Mesenchymal stem cell (in vitro differentiated cells and primary cell): Measurements from ENCODE around the gene RAPGEF5.

Experiments used
- DNase-seq: peaks from one replicate; pipeline ENCODE4 v3.0.0-alpha.2; 2013
- H2AFZ ChIP-seq: one replicate; pipeline ENCODE4 v1.6.1; 2013; ENCODE audit warnings: low read depth, mild to moderate bottlenecking, control low read depth, inconsistent platforms, low read length, moderate library complexity
- H2AK5ac ChIP-seq: 2 replicates; pipeline ENCODE4 v1.6.1; 2013; ENCODE audit warnings: low read length, moderate library complexity, mild to moderate bottlenecking, inconsistent platforms; ENCODE audit not compliant: severe bottlenecking
- H2BK120ac ChIP-seq: one replicate; pipeline ENCODE4 v1.6.1; 2013; ENCODE audit warnings: low read depth, mild to moderate bottlenecking, inconsistent platforms, low read length, moderate library complexity
- H2BK12ac ChIP-seq, 2 experiments: one replicate each; pipeline ENCODE4 v1.6.1; 2013; ENCODE audit warnings: inconsistent platforms in 2 of 2, low read length in 2 of 2, mild to moderate bottlenecking in 2 of 2, moderate library complexity in 2 of 2, control low read depth in 1 of 2
- H2BK15ac ChIP-seq: one replicate; pipeline ENCODE4 v1.6.1; 2013; ENCODE audit warnings: mild to moderate bottlenecking, low read depth, inconsistent platforms; ENCODE audit not compliant: poor library complexity, severe bottlenecking
- H2BK5ac ChIP-seq: 2 replicates; pipeline ENCODE4 v1.6.1; 2013; ENCODE audit warnings: low read depth, mild to moderate bottlenecking, low read length, control low read depth, inconsistent platforms; ENCODE audit not compliant: poor library complexity, severe bottlenecking
- H3K14ac ChIP-seq, 2 experiments: one replicate each; pipeline ENCODE4 v1.6.1; 2013; ENCODE audit warnings: inconsistent platforms in 2 of 2, low read length in 2 of 2, control low read depth in 1 of 2, mild to moderate bottlenecking in 1 of 2, moderate library complexity in 1 of 2
- H3K18ac ChIP-seq, 2 experiments: one replicate each; pipeline ENCODE4 v1.6.1; 2013; ENCODE audit warnings: inconsistent platforms in 2 of 2, low read length in 2 of 2, control low read depth in 1 of 2, low read depth in 1 of 2, mild to moderate bottlenecking in 1 of 2
- H3K23ac ChIP-seq, 2 experiments: one replicate each; pipeline ENCODE4 v1.6.1; 2013; ENCODE audit warnings: inconsistent platforms in 2 of 2, low read length in 2 of 2, mild to moderate bottlenecking in 2 of 2, moderate library complexity in 2 of 2, control low read depth in 1 of 2
- H3K27ac ChIP-seq: 2 replicates; pipeline ENCODE4 v1.5.1; 2013; ENCODE audit warnings: mild to moderate bottlenecking, moderate library complexity, low read length, control low read depth, inconsistent platforms; ENCODE audit not compliant: poor library complexity, severe bottlenecking
- H3K27me3 ChIP-seq, 2 experiments: 2 replicates each; pipeline versions ENCODE4 v1.6.1 to v1.7.0; 2013; ENCODE audit warnings: low read length in 2 of 2, mild to moderate bottlenecking in 2 of 2, moderate library complexity in 2 of 2, control low read depth in 1 of 2, inconsistent platforms in 1 of 2; ENCODE audit not compliant: control insufficient read depth in 1 of 2, insufficient read depth in 1 of 2
- H3K36me3 ChIP-seq, 2 experiments: 2 replicates each; pipeline versions ENCODE4 v1.6.1 to v1.7.0; 2013; ENCODE audit warnings: low read length in 2 of 2, control low read depth in 1 of 2, inconsistent platforms in 1 of 2, low read depth in 1 of 2, mild to moderate bottlenecking in 1 of 2; ENCODE audit not compliant: insufficient read depth in 2 of 2, control insufficient read depth in 1 of 2
- H3K4ac ChIP-seq, 2 experiments: one replicate each; pipeline ENCODE4 v1.6.1; 2013; ENCODE audit warnings: inconsistent platforms in 2 of 2, low read length in 2 of 2, mild to moderate bottlenecking in 2 of 2, moderate library complexity in 2 of 2, control low read depth in 1 of 2, low read depth in 1 of 2
- H3K4me1 ChIP-seq: 2 replicates; pipeline ENCODE4 v1.6.1; 2013; ENCODE audit warnings: low read depth, low read length, control low read depth; ENCODE audit not compliant: control insufficient read depth, insufficient read depth
- H3K4me2 ChIP-seq: 2 replicates; pipeline ENCODE4 v1.6.1; 2013; ENCODE audit warnings: low read length, mild to moderate bottlenecking, inconsistent platforms; ENCODE audit not compliant: poor library complexity, severe bottlenecking
- H3K4me3 ChIP-seq, 2 experiments: 2 replicates each; pipeline versions ENCODE4 v1.5.1 to v1.7.0; 2013; ENCODE audit warnings: low read length in 2 of 2, mild to moderate bottlenecking in 2 of 2, control low read depth in 1 of 2, low read depth in 1 of 2; ENCODE audit not compliant: insufficient read depth in 1 of 2
- H3K79me1 ChIP-seq: replicated peaks from 2 replicates; pipeline ENCODE4 v1.6.1; 2013; ENCODE audit warnings: mild to moderate bottlenecking, control low read depth, low read length, inconsistent platforms; ENCODE audit not compliant: poor library complexity, severe bottlenecking
- H3K9ac ChIP-seq: 2 replicates; pipeline ENCODE4 v1.7.0; 2013; ENCODE audit warnings: mild to moderate bottlenecking, low read length, moderate library complexity
- H3K9me3 ChIP-seq: 2 replicates; pipeline ENCODE4 v1.7.0; 2013; ENCODE audit warnings: mild to moderate bottlenecking, low read length; ENCODE audit not compliant: control insufficient read depth
- H4K8ac ChIP-seq: one replicate; pipeline ENCODE4 v1.6.1; 2013; ENCODE audit warnings: inconsistent platforms, mild to moderate bottlenecking, low read length, moderate library complexity
- H4K91ac ChIP-seq: one replicate; pipeline ENCODE4 v1.6.1; 2013; ENCODE audit warnings: mild to moderate bottlenecking, low read length, inconsistent platforms
- WGBS: methylation state at CpG from one replicate; pipeline ENCODE4 v1.1.7; 2013; ENCODE audit warnings: mixed read lengths; 5-methylcytosine and 5-hydroxymethylcytosine counted together

Gene RAPGEF5

GRCh38 chr7:22352887-22353286, 4.1 kb downstream of the RAPGEF5 start:
- Histone ChIP-seq H2BK120ac (no peak overlapping the region), H3K23ac (no peak overlapping the region), H3K4me1 (peaks cover 16% of the 10 kb centered on the region), H4K91ac (no peak overlapping the region), H3K27ac (no peak overlapping the region), H2AFZ (no peak overlapping the region), H3K9ac (no peak overlapping the region), H2BK15ac (no peak overlapping the region), H3K4ac (no peak overlapping the region), H2BK12ac (no peak overlapping the region), H3K79me1 (no peaks in the 10 kb centered on the region), H3K27me3 (peaks cover 12 to 36% of the 10 kb centered on the region in 2 experiments), H3K18ac (no peak overlapping the region), H3K36me3 (peaks cover 0 to 3% of the 10 kb centered on the region in 2 experiments), H3K4me3 (no peak overlapping the region), H3K14ac (no peak overlapping the region), H2AK5ac (no peak overlapping the region), H3K9me3 (peaks cover 8% of the 10 kb centered on the region), H3K4me2 (no peak overlapping the region), H2BK5ac (no peak overlapping the region), H4K8ac (no peak overlapping the region)
- DNase-seq, result no peak
- WGBS, result 92% methylated on average over 4 of the region's 4 CpGs

GRCh38 chr7:22351878-22352277, 5.1 kb downstream of the RAPGEF5 start:
- Histone ChIP-seq H3K23ac (no peak overlapping the region), H2AFZ (no peak overlapping the region), H3K27me3 (peaks cover 12 to 32% of the 10 kb centered on the region in 2 experiments), H3K18ac (no peak overlapping the region), H3K9me3 (peaks cover 8% of the 10 kb centered on the region), H2BK120ac (peak overlapping the region; percentile 61), H3K9ac (no peak overlapping the region), H2BK15ac (no peak overlapping the region), H3K14ac (no peak overlapping the region), H2BK12ac (peak overlapping the region in 1 of 2 experiments; percentile 39), H2BK5ac (no peak overlapping the region), H3K79me1 (no peaks in the 10 kb centered on the region), H3K4me3 (no peak overlapping the region), H3K4me2 (no peak overlapping the region), H3K4me1 (peaks cover 9% of the 10 kb centered on the region), H2AK5ac (no peak overlapping the region), H3K36me3 (peaks cover 0 to 3% of the 10 kb centered on the region in 2 experiments), H4K8ac (no peak overlapping the region), H4K91ac (no peak overlapping the region), H3K27ac (no peak overlapping the region), H3K4ac (no peak overlapping the region)
- no peak for DNase-seq
- WGBS, result 84% methylated on average over 1 of the region's 2 CpGs

GRCh38 chr7:22351329-22351692, 5.6 kb downstream of the RAPGEF5 start:
- Histone ChIP-seq H2BK5ac (no peak overlapping the region), H3K9me3 (peaks cover 8% of the 10 kb centered on the region), H2AFZ (no peak overlapping the region), H3K4me2 (no peak overlapping the region), H4K91ac (no peak overlapping the region), H2BK12ac (no peak overlapping the region), H3K9ac (no peak overlapping the region), H2BK15ac (no peak overlapping the region), H3K27ac (no peak overlapping the region), H3K4me3 (no peak overlapping the region), H3K14ac (no peak overlapping the region), H4K8ac (no peak overlapping the region), H2AK5ac (no peak overlapping the region), H3K23ac (no peak overlapping the region), H3K4me1 (peaks cover 3% of the 10 kb centered on the region), H2BK120ac (no peak overlapping the region), H3K18ac (no peak overlapping the region), H3K4ac (no peak overlapping the region), H3K36me3 (peaks cover 0 to 2% of the 10 kb centered on the region in 2 experiments), H3K27me3 (peaks cover 11 to 30% of the 10 kb centered on the region in 2 experiments), H3K79me1 (no peaks in the 10 kb centered on the region)
- DNase-seq, result no peak
- 91% methylated on average over 2 of the region's 2 CpGs for WGBS

- H3K9ac ChIP-seq, result no peak overlapping the region
- no peak overlapping the region for H2BK5ac ChIP-seq
- H2AK5ac ChIP-seq, result no peak overlapping the region
- H3K4me3 ChIP-seq, result no peak overlapping the region
- H3K79me1 ChIP-seq, result no peaks in the 10 kb centered on the region
- peaks cover 8% of the 10 kb centered on the region for H3K9me3 ChIP-seq
- no peak overlapping the region for H3K27ac ChIP-seq
- no peak overlapping the region for H3K4me2 ChIP-seq
- no peak overlapping the region for H2BK120ac ChIP-seq
- H2BK12ac ChIP-seq, result no peak overlapping the region
- 20% methylated on average over 1 of the region's 2 CpGs for WGBS
- H3K23ac ChIP-seq, result no peak overlapping the region
- no peak overlapping the region for H4K91ac ChIP-seq
- no peaks in the 10 kb centered on the region for H3K36me3 ChIP-seq
- no peak overlapping the region for H4K8ac ChIP-seq
- H3K27me3 ChIP-seq, result peaks cover 5 to 24% of the 10 kb centered on the region in 2 experiments
- H3K14ac ChIP-seq, result no peak overlapping the region
- no peak overlapping the region for H2AFZ ChIP-seq
- peak; percentile 75 for DNase-seq
- no peak overlapping the region for H3K4ac ChIP-seq
- H2BK15ac ChIP-seq, result no peak overlapping the region
- H3K4me1 ChIP-seq, result no peaks in the 10 kb centered on the region
- no peak overlapping the region for H3K18ac ChIP-seq
These were observed 6.3 kb downstream of the RAPGEF5 start for GRCh38 chr7:22350466-22351328.
